NCI-H748 (cell line): ENCODE data around the gene HIGD1C.
"Not testable (repeated sequence)": the region's sequence is repeated elsewhere in the genome, so short reads cannot be mapped to it uniquely, and the experiment has no call there.

Experiments
- DNase-seq: peaks from one replicate; lab custom pipeline; 2025; ENCODE audit not compliant: unreplicated experiment; lab: John Stamatoyannopoulos, UW

Gene HIGD1C

GRCh38 chr12:50933459-50934124 is 18.8 kb upstream of the HIGD1C start:
- peak; percentile 46 for DNase-seq

GRCh38 chr12:50934371-50934851 is 17.9 kb upstream of the HIGD1C start:
- DNase-seq: no peak

- no peak for DNase-seq
Measured at GRCh38 chr12:50934981-50935807, 17.1 kb upstream of the HIGD1C start.

- DNase-seq: no peak
Measured at GRCh38 chr12:50936821-50937530, 15.4 kb upstream of the HIGD1C start.

- DNase-seq: no peak
Measured at GRCh38 chr12:50937653-50938052, 14.7 kb upstream of the HIGD1C start.

GRCh38 chr12:50947933-50948626 is 4.3 kb upstream of the HIGD1C start:
- DNase-seq: no peak

GRCh38 chr12:50948798-50949197 is 3.5 kb upstream of the HIGD1C start:
- DNase-seq: no peak

- DNase-seq: no peak
Measured at GRCh38 chr12:50949801-50950302, 2.5 kb upstream of the HIGD1C start.

- DNase-seq: no peak
Measured at GRCh38 chr12:50951112-50951511, 1.2 kb upstream of the HIGD1C start.

GRCh38 chr12:50953047-50953446 is 703 bp downstream of the HIGD1C start:
- DNase-seq: peak; percentile 78

- not testable (repeated sequence) for DNase-seq
Measured at GRCh38 chr12:50954789-50955188, 2.4 kb downstream of the HIGD1C start.

GRCh38 chr12:50955288-50955687 is 2.9 kb downstream of the HIGD1C start:
- no peak for DNase-seq

GRCh38 chr12:50955697-50956096 is 3.4 kb downstream of the HIGD1C start:
- no peak for DNase-seq

- DNase-seq: no peak
Measured at GRCh38 chr12:50960130-50960529, 7.8 kb downstream of the HIGD1C start.

GRCh38 chr12:50961708-50962107 is 9.4 kb downstream of the HIGD1C start:
- no peak for DNase-seq

GRCh38 chr12:50964432-50964831 is 12.1 kb downstream of the HIGD1C start:
- DNase-seq: no peak

GRCh38 chr12:50971946-50972345 is 19.6 kb downstream of the HIGD1C start:
- DNase-seq: no peak

- no peak for DNase-seq
Measured at GRCh38 chr12:50979369-50980052, 27.2 kb downstream of the HIGD1C start.

- no peak for DNase-seq
Measured at GRCh38 chr12:50980545-50980944, 28.2 kb downstream of the HIGD1C start.
